IMR-90 (cell line): Measurements from ENCODE around the gene PEX10. TPM values are rescaled to one million over a fixed set of nuclear protein-coding genes. Genes with fewer than 3 reads are reported as not detected.

Experiments
- ATAC-seq: fragments of 200-7000 bp; cut with Tn5 transposase; 2 replicates; pipeline ENCODE4 v1.9.1; 2020; ENCODE audit warnings: low read depth, mild to moderate bottlenecking, moderate library complexity
- BruUV-seq: library from RNA; stranded (reverse); fragments of 400-500 nt; replicated peaks from 2 replicates; lab custom pipeline; 2021; lab: Mats Ljungman, UMichigan
- CTCF ChIA-PET: fragments of 300-600 bp; formaldehyde crosslinking; extraction: SDS; loops from one replicate; lab custom pipeline; 2021; ENCODE audit warnings: antibody characterized with exemption; lab: Yijun Ruan, JAX
- POLR2A ChIA-PET: fragments of 300-600 bp; sonication (Branson Sonifier 250); formaldehyde crosslinking; loops from one replicate; lab custom pipeline; 2022; ENCODE audit warnings: antibody characterized with exemption; ENCODE audit not compliant: unreplicated experiment; lab: Charles Lee
- DNase-seq: peaks from one replicate; pipeline ENCODE4 v3.0.0; 2013
- H2AFZ ChIP-seq: replicated peaks from 2 replicates; pipeline ENCODE3; 2013; ENCODE audit warnings: low read length, mild to moderate bottlenecking; ENCODE audit not compliant: poor library complexity
- H2AK5ac ChIP-seq: 2 replicates; pipeline ENCODE4 v1.6.1; 2013; ENCODE audit warnings: low read depth, low read length, inconsistent platforms
- H2AK9ac ChIP-seq: replicated peaks from 2 replicates; pipeline ENCODE3; 2013; ENCODE audit warnings: mild to moderate bottlenecking, low read depth, low read length, moderate library complexity; ENCODE audit not compliant: poor library complexity
- H2BK120ac ChIP-seq: 2 replicates; pipeline ENCODE4 v1.6.1; 2013; ENCODE audit warnings: low read depth, low read length, inconsistent platforms
- H2BK15ac ChIP-seq: 3 replicates; pipeline ENCODE4 v1.6.1; 2013; ENCODE audit warnings: low read depth, low read length, inconsistent platforms
- H2BK20ac ChIP-seq: 2 replicates; pipeline ENCODE4 v1.6.1; 2013; ENCODE audit warnings: low read depth, mild to moderate bottlenecking, inconsistent platforms, low read length, moderate library complexity
- H2BK5ac ChIP-seq: 2 replicates; pipeline ENCODE4 v1.6.1; 2013; ENCODE audit warnings: mild to moderate bottlenecking, low read depth, low read length, inconsistent platforms; ENCODE audit not compliant: poor library complexity, severe bottlenecking
- H3K14ac ChIP-seq: replicated peaks from 2 replicates; pipeline ENCODE4 v1.6.1; 2013; ENCODE audit warnings: low read depth, low read length, inconsistent platforms
- H3K18ac ChIP-seq: 2 replicates; pipeline ENCODE4 v1.6.1; 2013; ENCODE audit warnings: low read depth, low read length, control low read depth
- H3K23ac ChIP-seq: 2 replicates; pipeline ENCODE4 v1.6.1; 2013; ENCODE audit warnings: low read depth, low read length, inconsistent platforms
- H3K27ac ChIP-seq: 2 replicates; pipeline ENCODE4 v1.5.1; 2013; ENCODE audit warnings: mild to moderate bottlenecking, control low read depth, low read length; ENCODE audit not compliant: insufficient read depth
- H3K27me3 ChIP-seq: 2 replicates; pipeline ENCODE4 v1.6.1; 2013; ENCODE audit warnings: low read length; ENCODE audit not compliant: control insufficient read depth, insufficient read depth
- H3K36me3 ChIP-seq: 2 replicates; pipeline ENCODE4 v1.6.1; 2013; ENCODE audit warnings: low read length, mixed read lengths; ENCODE audit not compliant: control insufficient read depth, insufficient read depth
- H3K4ac ChIP-seq: 2 replicates; pipeline ENCODE4 v1.6.1; 2013; ENCODE audit warnings: low read depth, low read length, inconsistent platforms
- H3K4me1 ChIP-seq: 2 replicates; pipeline ENCODE4 v1.6.1; 2013; ENCODE audit warnings: low read length, mixed read lengths; ENCODE audit not compliant: control insufficient read depth, insufficient read depth
- H3K4me2 ChIP-seq: 2 replicates; pipeline ENCODE4 v1.6.1; 2013; ENCODE audit warnings: low read depth, mild to moderate bottlenecking, control low read depth, low read length, moderate library complexity
- H3K4me3 ChIP-seq: 2 replicates; pipeline ENCODE4 v1.5.1; 2013; ENCODE audit warnings: low read depth, mild to moderate bottlenecking, control low read depth, low read length, moderate library complexity; ENCODE audit not compliant: insufficient read depth
- H3K56ac ChIP-seq: 2 replicates; pipeline ENCODE4 v1.6.1; 2013; ENCODE audit warnings: low read length, inconsistent platforms; ENCODE audit not compliant: insufficient read depth; ENCODE audit errors: extremely low read depth
- H3K79me1 ChIP-seq, 2 experiments: 2 replicates each; pipeline ENCODE4 v1.6.1; 2013; ENCODE audit warnings: low read length in 2 of 2, inconsistent platforms in 1 of 2, low read depth in 1 of 2
- H3K9ac ChIP-seq: 2 replicates; pipeline ENCODE4 v1.6.1; 2013; ENCODE audit warnings: low read depth, low read length, control low read depth
- H3K9me1 ChIP-seq: 2 replicates; pipeline ENCODE4 v1.6.1; 2013; ENCODE audit warnings: low read length, inconsistent platforms; ENCODE audit not compliant: insufficient read depth
- H3K9me3 ChIP-seq: 2 replicates; pipeline ENCODE4 v1.6.1; 2013; ENCODE audit warnings: low read length; ENCODE audit not compliant: control insufficient read depth, insufficient read depth
- H4K20me1 ChIP-seq: 2 replicates; pipeline ENCODE4 v1.6.1; 2013; ENCODE audit warnings: low read length, inconsistent platforms; ENCODE audit not compliant: insufficient read depth
- H4K5ac ChIP-seq: 2 replicates; pipeline ENCODE4 v1.6.1; 2013; ENCODE audit warnings: mild to moderate bottlenecking, low read depth, low read length, control low read depth
- H4K8ac ChIP-seq, 2 experiments: 2 replicates each; pipeline ENCODE4 v1.6.1; 2013; ENCODE audit warnings: low read depth in 2 of 2, low read length in 2 of 2, control low read depth in 1 of 2, inconsistent platforms in 1 of 2
- H4K91ac ChIP-seq: 2 replicates; pipeline ENCODE4 v1.6.1; 2013; ENCODE audit warnings: low read depth, low read length, inconsistent platforms; ENCODE audit not compliant: insufficient read depth
- BHLHE40 ChIP-seq: fragments of 150-350 bp; IDR thresholded peaks from 2 replicates; pipeline ENCODE4 v1.6.1; 2016; ENCODE audit warnings: mild to moderate bottlenecking, low read depth, low read length
- CHD1 ChIP-seq: IDR thresholded peaks from 2 replicates; pipeline ENCODE4 v1.6.1; 2012; ENCODE audit warnings: low read depth, low read length, improper control_type of control experiment
- FOS ChIP-seq: fragments of 150-350 bp; IDR thresholded peaks from 2 replicates; pipeline ENCODE4 v1.6.1; 2016; ENCODE audit warnings: low read depth, low read length
- MAFK ChIP-seq: IDR thresholded peaks from 2 replicates; pipeline ENCODE4 v1.6.1; 2012; ENCODE audit warnings: low read depth, low read length, improper control_type of control experiment
- MAZ ChIP-seq: IDR thresholded peaks from 2 replicates; pipeline ENCODE4 v1.6.1; 2012; ENCODE audit warnings: low read depth, mild to moderate bottlenecking, low read length, improper control_type of control experiment, moderate library complexity, borderline replicate concordance
- POLR2A ChIP-seq: IDR thresholded peaks from 2 replicates; pipeline ENCODE4 v1.6.1; 2012; ENCODE audit warnings: mild to moderate bottlenecking, low read depth, low read length
- RCOR1 ChIP-seq: IDR thresholded peaks from 2 replicates; pipeline ENCODE4 v1.6.1; 2012; ENCODE audit warnings: mild to moderate bottlenecking, low read length, improper control_type of control experiment; ENCODE audit not compliant: insufficient replicate concordance
- RFX5 ChIP-seq: IDR thresholded peaks from 2 replicates; pipeline ENCODE4 v1.8.0; 2012; ENCODE audit warnings: low read depth, mild to moderate bottlenecking, low read length, moderate library complexity
- SMC3 ChIP-seq: fragments of 150-350 bp; IDR thresholded peaks from 2 replicates; pipeline ENCODE4 v1.6.1; 2016; ENCODE audit warnings: low read depth, mild to moderate bottlenecking, antibody characterized with exemption, low read length, moderate library complexity
- WGBS, 2 experiments: methylation state at CpG; one replicate each; pipeline versions ENCODE4 v1.1.5 to v1.1.7; 2013; ENCODE audit warnings: missing lambda C conversion rate in 2 of 2; ENCODE audit not compliant: insufficient read length in 1 of 2; ENCODE audit errors: extremely low coverage in 2 of 2; 5-methylcytosine and 5-hydroxymethylcytosine counted together
- dilution Hi-C: fragments of 300-500 bp; cut with HindIII; formaldehyde crosslinking; loops from one replicate; pipeline ENCODE4 v1.14.3; 2018; ENCODE audit warnings: low sequenced_read_pairs; ENCODE audit not compliant: unreplicated experiment
- in situ Hi-C: fragments of 300-500 bp; cut with MboI; formaldehyde crosslinking; loops from 3 replicates; pipeline ENCODE4 v1.14.3; 2019; ENCODE audit warnings: low sequenced_read_pairs, inconsistent platforms, mixed read lengths
- intact Hi-C: fragments of 100-400 bp; cut with micrococcal nuclease; formaldehyde crosslinking; loops from 2 replicates; pipeline ENCODE4 v1.10.0; 2022
- polyA plus RNA-seq, 3 experiments: library from polyadenylated mRNA; depleted of rRNA; stranded (reverse); fragments of >200 nt; gene quantifications; 2 replicates each; pipeline ENCODE4 v1.2.3, GENCODE V29; 2012; ENCODE audit warnings: low replicate concordance in 1 of 3
- total RNA-seq: library from RNA; depleted of rRNA; stranded (reverse); fragments of >200 nt; gene quantifications from 2 replicates; pipeline ENCODE4 v1.2.3, GENCODE V29; 2012
- TF ChIP-seq, protein P1 (sequence below): conservative IDR thresholded peaks from 2 replicates; pipeline ENCODE4 v1.5.1; 2012; ENCODE audit warnings: mild to moderate bottlenecking, low read depth, low read length, improper control_type of control experiment
- TF ChIP-seq, protein P2 (sequence below): fragments of 150-350 bp; IDR thresholded peaks from 2 replicates; pipeline ENCODE4 v1.6.1; 2016; ENCODE audit warnings: low read depth, mild to moderate bottlenecking, low read length, moderate library complexity, borderline replicate concordance
- TF ChIP-seq, protein P3 (sequence below): fragments of 150-350 bp; IDR thresholded peaks from 2 replicates; pipeline ENCODE4 v1.6.1; 2017; ENCODE audit warnings: mild to moderate bottlenecking, antibody characterized with exemption, low read length, low read depth

PEX10 gene
- total and polyA plus RNA-seq, 2 of the 4 experiments (the other 2 are of a cell fraction) = 16.9 to 19.7 TPM

DNA sequence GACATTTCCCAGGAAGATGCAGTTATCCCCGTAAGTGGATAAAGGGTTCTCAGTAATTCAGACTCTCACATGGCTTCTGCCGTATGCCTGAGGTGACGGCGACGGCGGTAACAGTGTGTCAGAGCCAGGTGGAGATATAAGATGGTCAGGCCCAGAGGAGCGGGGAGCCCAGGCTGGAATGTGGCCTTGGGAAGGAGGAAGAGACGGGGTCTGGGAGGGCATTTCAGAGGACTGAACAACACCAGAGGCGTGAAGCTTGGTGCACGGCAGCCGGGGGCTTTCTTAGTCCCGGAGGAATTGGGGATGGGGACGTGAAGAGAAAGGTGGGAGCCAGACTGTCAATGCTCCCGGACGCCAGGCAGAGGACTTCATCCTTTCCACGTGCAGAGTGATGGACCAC, 19.7 kb downstream of the PEX10 start:
- Histone ChIP-seq H3K9ac (peak overlapping the region; percentile 99), H4K91ac (no peak overlapping the region), H2BK15ac (no peak overlapping the region), H2AK5ac (peak overlapping the region; percentile 85), H3K23ac (peak overlapping the region; percentile 82), H2AK9ac (peak overlapping the region; percentile 97), H2BK20ac (no peak overlapping the region), H4K8ac (0 out of 4 replicates have a peak overlapping the region, but pooled peaks of 1 of the 2 experiments have one; percentile 85), H4K5ac (no peak overlapping the region), H3K4me3 (peak overlapping the region; percentile 91), H3K14ac (peak overlapping the region; percentile 93), H3K4me1 (peaks cover 5% of the 10 kb centered on the region), H3K4me2 (peak overlapping the region; percentile 99), H2AFZ (no peak overlapping the region), H3K9me1 (peaks cover 10% of the 10 kb centered on the region), H4K20me1 (peaks cover 50% of the 10 kb centered on the region), H3K27me3 (no peaks in the 10 kb centered on the region), H3K27ac (peak overlapping the region; percentile 22; the same call in 1 of the 2 replicates), H3K4ac (peak overlapping the region; percentile 90; the same call in 1 of the 2 replicates), H3K56ac (peak overlapping the region; percentile 56), H2BK5ac (no peak overlapping the region), H3K18ac (no peak overlapping the region), H3K9me3 (no peaks in the 10 kb centered on the region), H3K79me1 (peaks cover 15 to 73% of the 10 kb centered on the region in 2 experiments; a peak in 3 of 4 replicates), H2BK120ac (no peak overlapping the region), H3K36me3 (peaks cover 38% of the 10 kb centered on the region)
- dilution Hi-C loops (no loop called here), in situ Hi-C loops (no loop called here), intact Hi-C loops (no loop called here)
- TF ChIP-seq, protein P1, sequence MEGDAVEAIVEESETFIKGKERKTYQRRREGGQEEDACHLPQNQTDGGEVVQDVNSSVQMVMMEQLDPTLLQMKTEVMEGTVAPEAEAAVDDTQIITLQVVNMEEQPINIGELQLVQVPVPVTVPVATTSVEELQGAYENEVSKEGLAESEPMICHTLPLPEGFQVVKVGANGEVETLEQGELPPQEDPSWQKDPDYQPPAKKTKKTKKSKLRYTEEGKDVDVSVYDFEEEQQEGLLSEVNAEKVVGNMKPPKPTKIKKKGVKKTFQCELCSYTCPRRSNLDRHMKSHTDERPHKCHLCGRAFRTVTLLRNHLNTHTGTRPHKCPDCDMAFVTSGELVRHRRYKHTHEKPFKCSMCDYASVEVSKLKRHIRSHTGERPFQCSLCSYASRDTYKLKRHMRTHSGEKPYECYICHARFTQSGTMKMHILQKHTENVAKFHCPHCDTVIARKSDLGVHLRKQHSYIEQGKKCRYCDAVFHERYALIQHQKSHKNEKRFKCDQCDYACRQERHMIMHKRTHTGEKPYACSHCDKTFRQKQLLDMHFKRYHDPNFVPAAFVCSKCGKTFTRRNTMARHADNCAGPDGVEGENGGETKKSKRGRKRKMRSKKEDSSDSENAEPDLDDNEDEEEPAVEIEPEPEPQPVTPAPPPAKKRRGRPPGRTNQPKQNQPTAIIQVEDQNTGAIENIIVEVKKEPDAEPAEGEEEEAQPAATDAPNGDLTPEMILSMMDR = no peak
- no peak for TF ChIP-seq BHLHE40
- no peak for TF ChIP-seq MAZ
- TF ChIP-seq, protein P2, sequence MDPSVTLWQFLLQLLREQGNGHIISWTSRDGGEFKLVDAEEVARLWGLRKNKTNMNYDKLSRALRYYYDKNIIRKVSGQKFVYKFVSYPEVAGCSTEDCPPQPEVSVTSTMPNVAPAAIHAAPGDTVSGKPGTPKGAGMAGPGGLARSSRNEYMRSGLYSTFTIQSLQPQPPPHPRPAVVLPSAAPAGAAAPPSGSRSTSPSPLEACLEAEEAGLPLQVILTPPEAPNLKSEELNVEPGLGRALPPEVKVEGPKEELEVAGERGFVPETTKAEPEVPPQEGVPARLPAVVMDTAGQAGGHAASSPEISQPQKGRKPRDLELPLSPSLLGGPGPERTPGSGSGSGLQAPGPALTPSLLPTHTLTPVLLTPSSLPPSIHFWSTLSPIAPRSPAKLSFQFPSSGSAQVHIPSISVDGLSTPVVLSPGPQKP = no peak
- TF ChIP-seq RFX5 = no peak
- TF ChIP-seq MAFK = no peak
- TF ChIP-seq FOS = no peak
- no peak for TF ChIP-seq SMC3
- TF ChIP-seq POLR2A = no peak; the same call in 1 of the 2 replicates
- TF ChIP-seq, protein P3, sequence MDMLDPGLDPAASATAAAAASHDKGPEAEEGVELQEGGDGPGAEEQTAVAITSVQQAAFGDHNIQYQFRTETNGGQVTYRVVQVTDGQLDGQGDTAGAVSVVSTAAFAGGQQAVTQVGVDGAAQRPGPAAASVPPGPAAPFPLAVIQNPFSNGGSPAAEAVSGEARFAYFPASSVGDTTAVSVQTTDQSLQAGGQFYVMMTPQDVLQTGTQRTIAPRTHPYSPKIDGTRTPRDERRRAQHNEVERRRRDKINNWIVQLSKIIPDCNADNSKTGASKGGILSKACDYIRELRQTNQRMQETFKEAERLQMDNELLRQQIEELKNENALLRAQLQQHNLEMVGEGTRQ = no peak
- no peak for TF ChIP-seq RCOR1
- no peak for TF ChIP-seq CHD1
- ATAC-seq = no peak
- no peak for DNase-seq
- ChIA-PET POLR2A (no interaction called here), CTCF (interaction anchor here (1.7 kb wide), 1 partner anchor 11 kb away, joined by 9 read pairs; no protein-coding TSS in a partner anchor)
- TSS peak; percentile 36 for BruUV-seq
- WGBS, 2 experiments = 68% methylated on average over 14 of the region's 16 CpGs; no CpG with 5 or more reads in 1 of the 2 experiments
